ENCODE results near the gene BRAF. TPM values are rescaled to one million over a fixed set of nuclear protein-coding genes. Genes with fewer than 3 reads are reported as not detected.
"Not testable (repeated sequence)": the region's sequence is repeated elsewhere in the genome, so short reads cannot be mapped to it uniquely, and the experiment has no call there.

BRAF gene
- polyA plus RNA-seq, 3 donors from 2014 or later: 4.9 to 13.2 (median 5.4) TPM

DNA sequence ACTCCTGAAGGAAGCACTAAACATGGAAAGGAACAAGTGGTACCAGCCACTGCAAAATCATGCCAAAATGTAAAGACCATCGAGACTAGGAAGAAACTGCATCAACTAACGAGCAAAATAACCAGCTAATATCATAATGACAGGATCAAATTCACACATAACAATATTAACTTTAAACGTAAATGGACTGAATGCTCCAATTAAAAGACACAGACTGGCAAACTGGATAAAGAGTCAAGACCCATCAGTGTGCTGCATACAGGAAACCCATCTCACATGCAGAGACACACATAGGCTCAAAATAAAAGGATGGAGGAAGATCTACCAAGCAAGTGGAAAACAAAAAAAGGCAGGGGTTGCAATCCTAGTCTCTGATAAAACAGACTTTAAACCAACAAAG, 163.4 kb downstream of the BRAF start:
- H3K36me3 Mint-ChIP-seq: peaks cover 9 to 27% (median 16%) of the 10 kb centered on the region in 3 donors
- not testable (repeated sequence) for H3K4me1 Mint-ChIP-seq; H3K27ac Mint-ChIP-seq; DNase-seq; H3K27me3 Mint-ChIP-seq (ENCODE audit: low read depth in 3 of 3); H3K9me3 Mint-ChIP-seq; H3K4me3 Mint-ChIP-seq

DNA sequence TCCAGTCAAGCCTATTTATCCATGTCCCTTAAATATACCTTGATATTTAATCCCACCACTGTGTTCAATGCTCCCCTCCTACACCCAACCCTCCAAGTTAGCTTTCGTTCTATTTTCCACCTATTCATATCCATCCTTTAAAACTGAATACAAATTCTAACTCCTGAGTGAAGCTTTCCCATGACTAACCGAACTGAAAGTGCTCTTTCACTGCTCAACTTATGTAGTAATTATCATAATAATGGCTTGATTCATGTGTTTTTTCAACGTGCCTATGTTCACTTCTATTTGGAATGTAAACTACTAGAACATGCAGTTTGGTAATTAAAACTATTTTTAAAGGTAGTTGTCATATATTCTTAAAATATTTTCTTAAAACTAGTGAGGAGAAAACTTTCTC, 170.2 kb downstream of the BRAF start:
- Mint-ChIP-seq H3K4me3 (no peak overlapping the region), H3K27me3 (ENCODE audit: low read depth in 3 of 3) (no peaks in the 10 kb centered on the region), H3K9me3 (no peaks in the 10 kb centered on the region), H3K36me3 (peaks cover 2 to 19% (median 15%) of the 10 kb centered on the region in 3 donors), H3K27ac (no peak overlapping the region), H3K4me1 (no peaks in the 10 kb centered on the region)
- DNase-seq: no peak

DNA sequence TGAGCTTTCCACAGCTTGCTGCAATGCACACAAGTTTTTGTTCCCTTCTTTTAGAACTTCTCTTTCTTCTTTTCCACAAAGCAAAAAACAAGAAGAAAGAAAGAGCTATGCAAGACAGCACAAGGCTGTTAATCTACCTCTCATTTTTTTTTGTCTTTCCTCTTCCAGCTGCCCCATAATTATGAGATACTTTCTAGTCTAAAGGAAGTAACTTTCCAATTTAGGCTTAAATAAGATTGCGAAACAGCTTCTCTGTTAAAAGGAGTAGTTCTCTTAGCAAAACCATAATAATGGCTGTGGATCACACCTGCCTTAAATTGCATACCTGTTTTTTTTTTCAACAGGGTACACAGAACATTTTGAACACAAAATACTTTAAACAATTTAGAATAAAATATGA, 172.2 kb downstream of the BRAF start:
- Mint-ChIP-seq H3K4me1 (no peaks in the 10 kb centered on the region), H3K27me3 (ENCODE audit: low read depth in 3 of 3) (no peaks in the 10 kb centered on the region), H3K36me3 (peaks cover 7 to 23% (median 20%) of the 10 kb centered on the region in 3 donors), H3K27ac (no peak overlapping the region), H3K4me3 (no peak overlapping the region), H3K9me3 (no peaks in the 10 kb centered on the region)
- no peak for DNase-seq

DNA sequence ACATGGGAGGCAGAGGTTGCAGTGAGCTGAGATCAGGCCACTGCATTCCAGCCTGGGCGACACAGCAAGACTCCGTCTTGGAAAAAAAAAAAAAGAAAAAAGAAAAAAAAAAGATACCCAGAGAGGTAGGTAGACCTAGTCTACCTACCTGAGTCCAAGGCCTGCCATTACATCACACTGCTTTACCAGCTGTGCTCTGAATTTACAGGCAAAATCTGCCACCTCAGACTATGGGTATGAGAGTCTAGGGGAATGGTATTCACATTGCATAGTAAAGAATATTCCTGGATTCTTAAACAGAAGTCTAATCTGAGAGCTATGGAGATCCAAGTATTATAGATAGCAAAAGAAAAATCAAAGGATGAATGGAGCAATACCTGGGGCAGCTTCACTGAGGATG, 178.0 kb downstream of the BRAF start:
- H3K4me1 Mint-ChIP-seq: peaks cover 3 to 8% of the 10 kb centered on the region in 2 donors
- no peak overlapping the region for H3K27ac Mint-ChIP-seq
- no peak for DNase-seq
- no peaks in the 10 kb centered on the region for H3K9me3 Mint-ChIP-seq
- no peaks in the 10 kb centered on the region for H3K27me3 Mint-ChIP-seq (ENCODE audit: low read depth in 3 of 3)
- H3K4me3 Mint-ChIP-seq: no peak overlapping the region
- H3K36me3 Mint-ChIP-seq: peaks cover 10 to 26% (median 20%) of the 10 kb centered on the region in 3 donors

DNA sequence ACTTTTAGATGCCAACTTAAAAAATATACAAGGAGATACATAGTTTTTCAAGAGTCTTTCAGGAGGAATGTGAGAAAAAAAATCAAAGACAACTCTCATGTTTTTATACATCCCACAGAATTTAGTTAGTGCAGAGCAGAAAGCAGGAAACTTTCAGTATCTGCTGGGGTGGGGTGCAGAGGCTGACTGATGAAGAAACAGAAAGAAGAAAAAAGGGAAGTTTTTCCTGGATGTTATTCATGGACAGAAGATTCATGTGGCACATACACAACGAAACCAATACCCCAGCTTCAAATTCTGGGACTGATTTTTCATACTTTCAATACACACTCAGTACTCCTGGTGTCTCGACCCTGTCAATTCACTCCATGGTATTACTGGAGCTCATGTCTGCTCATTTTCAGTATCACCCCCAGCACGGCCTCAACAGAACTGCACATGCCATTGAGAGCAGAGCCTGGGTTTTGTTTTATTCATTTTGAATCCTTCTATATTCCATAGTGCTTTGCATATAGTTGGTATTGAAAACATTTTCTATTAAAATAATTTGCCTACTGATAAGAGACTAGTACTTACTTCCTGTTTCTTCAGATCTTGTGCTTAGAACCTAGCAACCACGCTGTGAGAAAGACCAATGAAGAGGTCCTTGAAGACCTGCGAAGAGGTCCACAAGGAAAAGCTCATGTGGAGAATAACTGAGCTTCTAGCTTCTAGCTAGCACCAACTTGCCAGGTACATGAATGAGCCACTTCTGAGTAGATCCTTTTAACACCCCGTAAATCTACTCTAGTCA, 179.3 kb downstream of the BRAF start:
- peaks cover 10 to 26% (median 20%) of the 10 kb centered on the region in 3 donors for H3K36me3 Mint-ChIP-seq
- H3K4me3 Mint-ChIP-seq: no peak overlapping the region
- H3K27me3 Mint-ChIP-seq (ENCODE audit: low read depth in 3 of 3): no peaks in the 10 kb centered on the region
- H3K4me1 Mint-ChIP-seq: peaks cover 13 to 18% of the 10 kb centered on the region in 2 donors
- no peak overlapping the region for H3K27ac Mint-ChIP-seq
- no peaks in the 10 kb centered on the region for H3K9me3 Mint-ChIP-seq
- DNase-seq: no peak

DNA sequence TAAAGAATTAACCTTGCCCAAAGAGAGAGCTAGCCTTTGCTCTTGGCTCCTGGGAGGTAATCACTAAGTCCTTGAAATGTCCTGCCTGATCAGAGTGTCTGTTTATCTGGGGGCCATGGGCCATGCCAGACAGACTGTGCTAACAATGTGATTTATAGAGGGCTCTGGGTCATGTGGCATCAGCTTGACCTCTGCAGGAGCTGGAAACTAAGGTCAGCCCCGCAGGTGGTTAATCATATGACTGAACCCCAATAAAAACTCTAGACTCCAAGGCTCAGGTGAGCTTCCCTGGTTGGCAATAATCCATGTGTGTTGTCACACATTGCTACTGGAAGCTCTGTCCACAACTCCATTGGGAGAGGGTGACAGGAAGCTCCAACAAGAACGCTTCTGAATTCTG, 180.7 kb downstream of the BRAF start:
- no peaks in the 10 kb centered on the region for H3K27me3 Mint-ChIP-seq (ENCODE audit: low read depth in 3 of 3)
- H3K36me3 Mint-ChIP-seq: peaks cover 9 to 26% (median 20%) of the 10 kb centered on the region in 3 donors
- H3K27ac Mint-ChIP-seq: no peak overlapping the region
- DNase-seq: no peak
- no peak overlapping the region for H3K4me3 Mint-ChIP-seq
- H3K9me3 Mint-ChIP-seq: no peaks in the 10 kb centered on the region
- peaks cover 16 to 29% of the 10 kb centered on the region in 2 donors for H3K4me1 Mint-ChIP-seq

DNA sequence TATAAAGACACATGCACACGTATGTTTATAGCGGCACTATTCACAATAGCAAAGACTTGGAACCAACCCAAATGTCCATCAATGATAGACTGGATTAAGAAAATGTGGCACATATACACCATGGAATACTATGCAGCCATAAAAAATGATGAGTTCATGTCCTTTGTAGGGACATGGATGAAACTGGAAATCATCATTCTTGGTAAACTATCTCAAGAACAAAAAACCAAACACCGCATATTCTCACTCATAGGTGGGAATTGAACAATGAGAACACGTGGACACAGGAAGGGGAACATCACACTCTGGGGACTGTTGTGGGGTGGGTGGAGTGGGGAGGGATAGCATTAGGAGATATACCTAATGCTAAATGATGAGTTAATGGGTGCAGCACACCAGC, 181.5 kb downstream of the BRAF start:
- not testable (repeated sequence) for H3K27ac Mint-ChIP-seq; DNase-seq; H3K27me3 Mint-ChIP-seq (ENCODE audit: low read depth in 3 of 3); H3K9me3 Mint-ChIP-seq; H3K4me3 Mint-ChIP-seq
- H3K4me1 Mint-ChIP-seq: peaks cover 16 to 30% of the 10 kb centered on the region in 2 donors
- peaks cover 6 to 24% (median 20%) of the 10 kb centered on the region in 3 donors for H3K36me3 Mint-ChIP-seq

DNA sequence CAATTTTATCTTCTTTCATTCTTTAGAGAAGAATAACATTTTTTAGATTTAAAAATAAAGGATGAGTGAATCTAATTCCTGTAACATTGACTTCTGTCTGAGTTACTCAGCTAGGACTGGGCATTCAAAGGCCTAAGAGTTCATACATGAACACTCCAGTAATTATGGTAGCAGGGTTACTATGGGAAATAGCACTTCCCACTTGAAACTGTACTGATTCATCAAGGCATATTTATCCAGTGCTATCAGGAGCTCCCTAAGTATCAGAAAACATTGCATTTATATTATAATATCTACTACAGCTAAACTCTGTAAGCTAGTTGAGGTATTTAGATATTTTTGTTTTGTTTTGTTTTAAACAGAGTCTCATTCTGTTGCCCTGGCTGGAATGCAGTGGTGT, 186.4 kb downstream of the BRAF start:
- Mint-ChIP-seq H3K4me3 (no peak overlapping the region), H3K36me3 (peaks cover 7 to 29% (median 9%) of the 10 kb centered on the region in 3 donors), H3K27me3 (ENCODE audit: low read depth in 3 of 3) (no peaks in the 10 kb centered on the region), H3K9me3 (no peaks in the 10 kb centered on the region), H3K27ac (peak overlapping the region in 2 of 6 donors; percentile 21 to 24), H3K4me1 (peaks cover 18 to 37% of the 10 kb centered on the region in 2 donors)
- DNase-seq: no peak

DNA sequence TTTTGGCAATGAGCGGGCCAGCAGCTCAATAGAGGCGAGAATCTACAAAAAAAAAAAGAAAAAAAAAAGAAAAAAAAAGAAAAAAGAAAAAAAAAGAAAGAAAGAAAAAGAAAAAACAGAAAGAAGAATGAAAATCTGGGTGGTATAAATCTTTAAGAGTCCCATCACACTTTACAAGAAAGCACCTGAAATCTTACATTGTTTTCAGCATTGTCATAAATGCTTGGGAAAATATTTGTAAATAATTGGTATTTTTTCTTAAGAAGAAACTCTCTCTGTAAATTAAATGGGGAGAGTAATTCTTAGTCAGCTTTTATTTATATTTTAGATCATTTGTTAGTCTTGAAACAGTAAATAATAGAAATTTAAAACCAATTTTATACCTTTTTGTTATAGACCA, 190.0 kb downstream of the BRAF start:
- Mint-ChIP-seq H3K27me3 (ENCODE audit: low read depth in 3 of 3) (no peaks in the 10 kb centered on the region), H3K9me3 (no peaks in the 10 kb centered on the region), H3K27ac (peak overlapping the region in 1 of 6 donors; percentile 9), H3K36me3 (peaks cover 8 to 27% (median 8%) of the 10 kb centered on the region in 3 donors), H3K4me3 (no peak overlapping the region), H3K4me1 (peaks cover 2 to 12% of the 10 kb centered on the region in 2 donors)
- no peak for DNase-seq

DNA sequence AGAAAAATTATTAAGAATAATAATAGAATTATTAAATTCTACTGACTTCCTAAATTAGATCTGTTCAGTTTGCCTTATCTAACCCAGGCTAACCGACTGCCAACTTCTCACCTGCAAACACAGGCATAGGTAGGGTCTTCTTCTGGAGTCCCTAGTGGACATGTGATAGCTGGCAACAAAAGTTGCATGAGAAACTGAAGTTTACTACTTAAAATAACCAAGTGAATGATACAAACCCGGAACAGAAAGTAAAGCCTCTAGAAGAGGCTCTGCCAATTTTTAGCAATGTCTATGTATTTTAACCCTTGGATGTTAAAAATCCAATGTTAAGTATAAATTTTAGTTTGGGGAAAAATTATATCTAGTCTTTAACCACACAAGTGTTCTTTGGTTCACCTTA, 190.6 kb downstream of the BRAF start:
- Mint-ChIP-seq H3K9me3 (no peaks in the 10 kb centered on the region), H3K4me1 (peaks cover 2 to 8% of the 10 kb centered on the region in 2 donors), H3K27ac (no peak overlapping the region), H3K36me3 (peaks cover 8 to 24% (median 9%) of the 10 kb centered on the region in 3 donors), H3K27me3 (ENCODE audit: low read depth in 3 of 3) (no peaks in the 10 kb centered on the region), H3K4me3 (no peak overlapping the region)
- DNase-seq: no peak

DNA sequence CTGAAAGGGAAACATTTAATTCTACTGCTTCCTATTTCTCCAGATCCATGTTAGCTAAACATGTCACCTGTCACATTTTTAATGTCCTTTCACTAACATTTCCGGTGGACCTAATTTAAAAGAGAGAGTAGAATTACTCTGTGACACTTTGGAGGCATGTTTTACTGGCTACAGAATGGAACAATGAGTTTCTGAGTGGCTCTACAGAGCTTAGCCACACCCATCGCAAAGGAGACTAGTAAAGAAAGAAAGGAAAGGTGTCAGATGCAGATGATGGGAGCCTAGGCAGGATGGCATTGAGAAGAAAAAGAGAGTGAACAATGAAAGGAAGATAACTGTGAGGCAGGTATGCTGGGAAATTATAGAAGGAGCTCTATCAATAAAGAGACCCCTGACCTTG, 192.3 kb downstream of the BRAF start:
- Mint-ChIP-seq H3K27ac (peak overlapping the region in 3 of 6 donors; percentile 3 to 23 (median 18)), H3K9me3 (no peaks in the 10 kb centered on the region), H3K27me3 (ENCODE audit: low read depth in 3 of 3) (peaks cover 0 to 2% (median 0%) of the 10 kb centered on the region in 3 donors), H3K4me3 (no peak overlapping the region), H3K4me1 (no peaks in the 10 kb centered on the region), H3K36me3 (peaks cover 4 to 17% (median 8%) of the 10 kb centered on the region in 3 donors)
- no peak for DNase-seq

DNA sequence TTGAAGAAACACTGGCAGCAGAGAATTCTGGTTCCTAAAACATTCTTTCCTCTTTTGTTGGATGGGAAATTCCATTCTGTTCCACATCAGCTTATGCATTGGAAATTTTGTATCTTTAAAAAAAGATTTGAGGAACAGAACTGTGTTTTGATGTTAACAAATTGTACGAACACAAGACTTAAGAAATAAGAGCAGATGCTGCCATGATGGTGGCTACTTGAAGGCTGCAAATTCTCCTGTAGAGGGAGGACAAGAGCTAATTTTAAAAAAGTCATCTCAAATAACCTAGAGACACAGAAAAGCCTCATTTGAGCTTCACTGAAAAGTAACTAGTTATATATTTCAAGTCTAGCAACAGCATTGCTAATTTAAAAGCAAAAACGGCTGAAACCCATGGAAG, 198.4 kb downstream of the BRAF start:
- H3K27ac Mint-ChIP-seq: peak overlapping the region in 1 of 6 donors; percentile 4
- H3K9me3 Mint-ChIP-seq: no peaks in the 10 kb centered on the region
- H3K4me3 Mint-ChIP-seq: no peak overlapping the region
- peaks cover 0 to 7% (median 4%) of the 10 kb centered on the region in 3 donors for H3K36me3 Mint-ChIP-seq
- H3K27me3 Mint-ChIP-seq (ENCODE audit: low read depth in 3 of 3): peaks cover 0 to 7% (median 2%) of the 10 kb centered on the region in 3 donors
- peaks cover 14 to 15% of the 10 kb centered on the region in 2 donors for H3K4me1 Mint-ChIP-seq
- peak in 2 of 3 donors; percentile 6 to 14 for DNase-seq

DNA sequence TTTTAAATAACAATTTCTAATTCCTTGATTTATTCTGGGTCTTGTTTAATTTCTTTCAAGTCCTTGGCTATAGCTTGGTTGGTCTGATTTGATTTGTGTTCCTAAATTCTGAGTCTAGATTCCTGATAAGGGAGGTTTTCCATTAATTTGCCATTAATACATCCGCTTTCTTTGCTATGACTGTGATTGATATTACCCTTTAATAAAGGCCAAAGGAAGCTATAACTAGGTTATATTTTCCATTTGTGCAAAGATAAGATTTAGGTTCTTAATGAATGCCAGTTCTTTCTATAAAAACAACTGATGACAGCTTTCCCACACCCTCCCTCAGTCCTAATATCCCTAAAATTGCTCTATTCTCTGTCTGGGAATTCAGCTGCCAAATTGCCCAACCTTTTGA, 200.0 kb downstream of the BRAF start:
- peaks cover 16 to 17% of the 10 kb centered on the region in 2 donors for H3K4me1 Mint-ChIP-seq
- no peak overlapping the region for H3K27ac Mint-ChIP-seq
- H3K9me3 Mint-ChIP-seq: no peaks in the 10 kb centered on the region
- no peak overlapping the region for H3K4me3 Mint-ChIP-seq
- H3K27me3 Mint-ChIP-seq (ENCODE audit: low read depth in 3 of 3): peaks cover 2 to 7% (median 3%) of the 10 kb centered on the region in 3 donors
- H3K36me3 Mint-ChIP-seq: peaks cover 2 to 5% (median 3%) of the 10 kb centered on the region in 3 donors
- DNase-seq: no peak

DNA sequence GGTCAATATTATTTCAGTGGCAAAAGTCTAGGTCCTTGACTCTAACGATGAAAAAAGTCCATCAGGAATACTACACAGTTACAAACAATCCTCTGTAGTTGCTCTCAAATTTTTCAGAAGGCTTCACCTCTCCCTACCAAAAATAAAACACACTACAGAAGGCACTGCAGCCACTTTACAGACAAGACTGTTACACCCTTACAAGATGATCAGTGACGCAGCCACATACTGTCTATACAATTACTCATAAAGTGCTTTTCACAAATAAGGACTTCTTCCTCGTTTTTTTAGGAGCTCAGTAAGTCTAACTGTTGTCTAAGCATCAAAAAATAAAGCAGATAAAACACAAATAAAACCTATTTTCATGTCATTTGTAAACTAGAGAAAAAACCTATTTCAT, 201.2 kb downstream of the BRAF start:
- DNase-seq: no peak
- Mint-ChIP-seq H3K4me3 (no peak overlapping the region), H3K27ac (peak overlapping the region in 3 of 6 donors; percentile 11 to 47 (median 44)), H3K9me3 (no peaks in the 10 kb centered on the region), H3K36me3 (peaks cover 0 to 4% (median 3%) of the 10 kb centered on the region in 3 donors), H3K27me3 (ENCODE audit: low read depth in 3 of 3) (peaks cover 0 to 10% (median 3%) of the 10 kb centered on the region in 3 donors), H3K4me1 (peaks cover 27 to 29% of the 10 kb centered on the region in 2 donors)
